H4 (cell line): ENCODE data around the gene NLGN3. TPM values are rescaled to one million over a fixed set of nuclear protein-coding genes. Genes with fewer than 3 reads are reported as not detected.
A peak's percentile ranks its signal among the peaks of the same experiment; 100 is the strongest.

Experiments used
- DNase-seq: peaks from one replicate; pipeline ENCODE4 v3.0.0-alpha.2; 2015; ENCODE audit warnings: low spot score
- total RNA-seq: library from RNA; depleted of rRNA; stranded (reverse); fragments of >200 nt; shearing (Covaris generic); gene quantifications from 2 replicates; pipeline ENCODE4 v1.2.3, GENCODE V29; 2014; rRNA removed

Gene NLGN3
- 0.25 and 0.31 TPM in 2 replicates for total RNA-seq

GRCh38 chrX:71144651-71145050 is at the start of gene NLGN3:
TSS of gene NLGN3 (plus strand) at chrX:71144841. CDS start at chrX:71147750, 2,909 bp downstream.
- DNase-seq: no peak

- DNase-seq: no peak
Measured at GRCh38 chrX:71095033-71095432, 49.6 kb upstream of the NLGN3 start.

GRCh38 chrX:71095555-71095980 is 49.1 kb upstream of the NLGN3 start, which contains the start of gene FOXO4:
TSS of gene FOXO4 (plus strand) at chrX:71095851. CDS start at chrX:71096529, 678 bp downstream.
- peak; percentile 86 for DNase-seq

GRCh38 chrX:71095981-71096759 is 48.5 kb upstream of the NLGN3 start:
- no peak for DNase-seq

GRCh38 chrX:71096760-71097032 is 47.9 kb upstream of the NLGN3 start:
- no peak for DNase-seq

- peak; percentile 25 for DNase-seq
Measured at GRCh38 chrX:71098302-71098701, 46.3 kb upstream of the NLGN3 start.

- DNase-seq: no peak
Measured at GRCh38 chrX:71098951-71099506, 45.6 kb upstream of the NLGN3 start.

- DNase-seq: no peak
Measured at GRCh38 chrX:71099736-71100135, 44.9 kb upstream of the NLGN3 start.

GRCh38 chrX:71100581-71101505 is 43.8 kb upstream of the NLGN3 start:
- DNase-seq: no peak

- no peak for DNase-seq
Measured at GRCh38 chrX:71102292-71102691, 42.3 kb upstream of the NLGN3 start.

- no peak for DNase-seq
Measured at GRCh38 chrX:71103110-71103983, 41.3 kb upstream of the NLGN3 start.

- DNase-seq: no peak
Measured at GRCh38 chrX:71105628-71106027, 39.0 kb upstream of the NLGN3 start.

- peak; percentile 11 for DNase-seq
Measured at GRCh38 chrX:71106427-71106826, 38.2 kb upstream of the NLGN3 start, which contains the start of gene CXorf65. TSS of gene CXorf65 (minus strand) at chrX:71106740. CDS start at chrX:71106556, 184 bp downstream.

GRCh38 chrX:71107245-71107644 is 37.4 kb upstream of the NLGN3 start:
- DNase-seq: no peak

- no peak for DNase-seq
Measured at GRCh38 chrX:71107762-71108360, 36.8 kb upstream of the NLGN3 start.

- no peak for DNase-seq
Measured at GRCh38 chrX:71109051-71109450, 35.6 kb upstream of the NLGN3 start.

- DNase-seq: no peak
Measured at GRCh38 chrX:71111141-71111843, 33.3 kb upstream of the NLGN3 start, which contains the start of gene IL2RG. TSS of gene IL2RG (minus strand) at chrX:71111577. CDS start at chrX:71111539, 38 bp downstream.

- DNase-seq: no peak
Measured at GRCh38 chrX:71111921-71112431, 32.7 kb upstream of the NLGN3 start.

GRCh38 chrX:71117358-71117757 is 27.3 kb upstream of the NLGN3 start:
- no peak for DNase-seq
